Stimulated activated CD4-positive, alpha-beta T cell treated with anti-CD3 and anti-CD28 coated beads, Interleukin-12 subunit alpha, Interleukin-12 subunit beta, amount 100 ng/mL, for 48 hours (primary cell): Measurements from ENCODE around the gene KRTAP5-2.
A peak's percentile ranks its signal among the peaks of the same experiment; 100 is the strongest.
"Not testable (repeated sequence)": the region's sequence is repeated elsewhere in the genome, so short reads cannot be mapped to it uniquely, and the experiment has no call there.

Experiments used
- DNase-seq, 3 donors: peaks; one replicate each; pipeline ENCODE4 v3.0.0-alpha.2; 2020; ENCODE audit warnings: low read depth in 2 of 3, low spot score in 1 of 3

The KRTAP5-2 gene

DNA sequence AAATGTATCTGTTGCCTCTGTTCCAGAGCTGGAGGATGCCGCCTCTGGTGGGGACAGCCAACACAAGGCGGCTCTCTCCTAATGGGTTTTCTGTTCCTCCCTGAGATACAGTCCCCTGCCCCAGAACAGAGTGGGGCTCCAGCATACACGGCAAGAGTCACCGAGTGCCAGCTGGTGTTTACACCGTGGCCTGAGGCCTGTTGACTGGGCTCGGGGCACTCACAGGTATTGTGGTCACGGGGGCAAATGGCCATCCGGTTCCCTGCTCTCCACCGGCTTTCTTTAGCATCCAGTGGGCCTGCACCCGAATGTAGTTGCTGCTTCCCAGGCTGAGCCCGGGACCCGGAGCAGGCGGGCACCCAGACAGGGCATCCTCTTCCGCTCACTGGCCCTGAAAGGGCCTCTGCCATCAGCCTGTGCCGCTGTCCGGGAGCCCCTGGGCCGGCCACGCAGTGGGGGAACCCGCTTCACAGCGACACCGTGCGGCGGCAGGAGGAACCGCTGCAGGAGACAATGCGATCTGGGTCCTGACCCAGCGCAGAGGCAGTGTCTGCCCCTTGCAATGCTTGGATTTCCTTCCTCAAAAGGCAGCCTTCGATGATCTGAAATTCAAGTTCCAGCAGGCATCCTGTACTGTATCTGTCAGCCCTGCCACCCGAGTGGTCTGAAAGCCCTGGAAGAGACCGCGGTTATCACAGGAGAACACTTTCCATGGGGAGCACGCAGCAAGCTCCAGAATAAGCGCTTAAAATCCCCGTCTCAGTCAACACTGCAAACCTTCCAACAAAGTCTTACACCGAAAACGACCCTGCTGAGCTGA lies 30.6 kb upstream of the KRTAP5-2 start:
- DNase-seq, result peak; percentile 25 to 57 (median 42)

DNA sequence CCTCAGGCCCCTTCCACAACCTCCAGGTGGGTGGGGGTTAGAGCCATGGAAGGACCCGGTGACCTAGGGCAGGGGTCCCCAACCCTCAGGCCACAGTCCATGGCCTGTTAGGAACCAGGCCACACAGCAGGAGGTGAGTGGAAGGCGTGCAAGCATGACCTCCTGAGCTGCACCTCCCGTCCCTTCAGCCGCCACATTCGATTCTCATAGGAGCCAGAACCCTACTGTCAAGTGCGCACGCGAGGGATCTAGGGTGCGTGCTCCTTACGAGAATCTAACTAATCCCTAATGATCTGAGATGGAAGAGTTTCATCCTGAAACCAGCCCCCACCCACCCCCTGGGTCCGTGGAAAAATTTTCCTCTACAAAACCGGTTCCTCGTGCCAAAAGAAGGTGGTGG lies 27.4 kb upstream of the KRTAP5-2 start:
- no peak for DNase-seq

DNA sequence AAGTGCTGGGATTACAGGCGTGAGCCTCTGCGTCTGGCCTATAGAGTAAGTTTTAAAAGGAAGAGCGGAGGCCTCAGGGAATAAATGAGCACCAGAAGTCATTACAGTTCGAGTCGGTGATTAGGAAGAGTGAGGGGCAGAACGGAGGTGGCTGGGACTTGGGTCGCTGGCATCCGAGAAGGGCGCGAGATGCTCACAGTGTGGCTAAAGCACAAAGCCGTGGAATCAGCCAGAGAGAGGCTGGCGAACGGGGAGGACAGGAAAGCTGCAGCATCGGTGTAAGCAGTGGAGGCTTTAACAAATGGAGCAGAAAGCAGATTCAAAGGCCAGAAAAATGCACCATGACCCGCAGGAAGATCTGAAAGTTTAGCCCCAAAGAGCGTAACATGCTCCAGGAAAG lies 26.5 kb upstream of the KRTAP5-2 start:
- no peak for DNase-seq

DNA sequence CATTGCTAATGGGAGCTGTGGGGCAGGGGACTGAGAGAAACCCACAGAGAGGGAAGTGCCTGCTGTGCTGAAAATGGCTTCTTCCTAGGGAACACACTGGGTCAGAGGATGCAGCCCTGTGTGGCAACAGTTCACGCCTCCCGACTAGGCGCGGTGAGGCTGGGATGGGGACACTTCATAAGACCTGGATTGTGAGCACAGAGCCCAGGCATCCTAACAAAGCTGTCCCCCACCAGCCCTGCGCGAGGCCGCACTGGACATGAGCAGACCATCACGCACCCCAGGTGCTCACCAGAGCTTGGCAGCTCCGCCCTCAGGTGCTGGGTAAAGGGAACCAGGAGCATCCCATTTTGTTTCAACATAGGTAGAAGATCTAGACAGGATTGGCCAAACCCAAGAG lies 25.6 kb upstream of the KRTAP5-2 start:
- DNase-seq, result no peak

DNA sequence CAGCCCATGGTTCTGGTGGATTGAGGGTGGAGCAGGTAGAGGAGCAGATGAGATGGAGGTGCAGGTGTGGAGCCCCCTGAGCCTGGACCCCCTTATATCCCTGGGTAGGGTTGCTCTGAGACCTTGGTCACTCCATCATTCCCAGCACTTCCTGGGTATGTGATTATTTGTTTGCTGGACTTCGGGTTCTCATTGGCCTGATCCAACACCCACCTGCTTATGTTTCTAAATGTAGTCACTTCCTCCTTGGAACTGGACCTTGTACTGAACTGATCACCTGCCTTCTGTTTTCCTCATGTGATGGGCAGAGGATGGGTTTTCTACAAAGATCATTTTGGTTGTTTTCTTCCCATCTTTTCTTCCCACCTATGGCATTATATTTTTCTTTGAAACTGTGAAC lies 24.0 kb upstream of the KRTAP5-2 start, which contains the start of gene KRTAP5-4:
Gene KRTAP5-4 (minus strand): TSS at position 53 of the 400 bp plus-strand sequence. CDS start 45 bp downstream, at position 8.
- no peak for DNase-seq

DNA sequence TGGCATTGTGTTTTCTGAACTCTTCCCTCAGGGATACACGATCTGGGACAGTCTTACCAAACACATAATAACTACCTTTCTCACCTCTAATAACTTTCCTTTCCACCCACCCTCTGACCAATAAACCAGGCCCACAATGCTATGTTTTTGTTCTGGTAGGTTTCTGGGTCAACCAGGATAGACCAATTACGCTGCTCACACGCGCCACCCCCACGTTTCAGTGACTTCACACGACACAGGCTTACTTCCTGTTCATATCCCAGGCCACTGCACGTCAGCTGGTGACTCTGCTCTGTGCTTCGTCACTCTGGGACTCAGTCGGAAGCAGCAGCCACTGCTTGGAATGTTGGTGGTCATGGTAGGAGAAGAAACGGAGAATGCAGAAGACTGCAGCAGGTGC lies 21.4 kb upstream of the KRTAP5-2 start:
- DNase-seq, result no peak

DNA sequence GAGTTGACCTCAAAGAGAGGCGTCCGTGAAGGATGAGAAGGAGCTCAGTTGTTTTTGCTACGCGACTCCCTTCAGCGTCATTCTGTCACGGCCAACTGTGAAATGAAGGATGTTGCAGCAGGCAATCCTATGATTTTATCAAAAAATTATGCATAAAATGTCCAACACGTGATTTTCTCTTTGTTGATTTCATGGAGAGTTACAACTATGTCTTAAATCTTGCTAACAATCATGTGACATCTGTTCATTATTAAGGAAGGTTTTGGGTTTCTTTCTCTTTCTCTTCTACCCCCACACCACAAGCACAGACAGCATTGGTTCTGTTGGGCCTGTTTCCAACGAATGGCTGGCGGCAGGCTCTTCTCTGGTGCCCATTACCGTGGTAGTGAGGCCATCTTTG lies 20.1 kb upstream of the KRTAP5-2 start:
- DNase-seq, result no peak

DNA sequence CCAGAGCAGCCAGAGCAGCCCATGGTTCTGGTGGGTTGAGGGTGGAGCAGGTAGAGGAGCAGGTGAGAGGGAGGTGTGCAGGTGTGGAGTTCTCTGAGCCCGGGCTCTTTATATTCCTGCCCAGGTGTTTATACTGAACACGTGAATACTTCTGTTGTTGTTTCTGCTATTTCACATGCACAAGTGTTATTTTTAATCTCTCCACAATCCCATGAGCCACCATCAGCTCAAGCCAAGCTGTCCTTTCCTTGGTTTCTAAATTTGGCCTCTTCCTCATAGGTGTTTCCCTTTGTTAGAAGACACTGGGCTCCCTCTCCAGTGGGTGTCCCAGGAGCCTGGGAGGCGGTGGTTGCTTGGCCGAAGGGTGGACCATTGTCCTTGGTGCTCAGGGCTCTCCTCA lies 10.3 kb upstream of the KRTAP5-2 start, which contains the start of gene KRTAP5-3:
Gene KRTAP5-3 (minus strand): TSS at position 101 of the 400 bp plus-strand sequence. CDS start 78 bp downstream, at position 23.
- no peak for DNase-seq

DNA sequence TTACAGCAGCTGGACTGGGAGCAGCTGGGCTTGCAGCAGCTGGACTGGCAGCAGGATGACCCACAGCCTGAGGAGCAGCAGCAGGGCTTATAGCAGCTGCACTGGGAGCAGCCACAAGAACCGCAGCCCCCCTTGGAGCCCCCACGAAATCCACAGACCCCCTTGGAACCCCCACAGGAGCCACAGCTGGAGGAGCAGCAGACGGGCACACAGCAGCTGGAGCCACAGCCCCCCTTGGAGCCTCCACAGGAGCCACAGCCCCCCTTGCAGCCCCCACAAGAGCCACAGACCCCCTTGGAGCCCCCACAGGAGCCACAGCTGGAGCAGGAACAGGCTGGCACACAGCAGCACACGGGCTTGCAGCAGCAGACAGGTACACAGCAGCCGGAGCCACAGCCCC lies 9.8 kb upstream of the KRTAP5-2 start:
- not testable (repeated sequence) for DNase-seq

DNA sequence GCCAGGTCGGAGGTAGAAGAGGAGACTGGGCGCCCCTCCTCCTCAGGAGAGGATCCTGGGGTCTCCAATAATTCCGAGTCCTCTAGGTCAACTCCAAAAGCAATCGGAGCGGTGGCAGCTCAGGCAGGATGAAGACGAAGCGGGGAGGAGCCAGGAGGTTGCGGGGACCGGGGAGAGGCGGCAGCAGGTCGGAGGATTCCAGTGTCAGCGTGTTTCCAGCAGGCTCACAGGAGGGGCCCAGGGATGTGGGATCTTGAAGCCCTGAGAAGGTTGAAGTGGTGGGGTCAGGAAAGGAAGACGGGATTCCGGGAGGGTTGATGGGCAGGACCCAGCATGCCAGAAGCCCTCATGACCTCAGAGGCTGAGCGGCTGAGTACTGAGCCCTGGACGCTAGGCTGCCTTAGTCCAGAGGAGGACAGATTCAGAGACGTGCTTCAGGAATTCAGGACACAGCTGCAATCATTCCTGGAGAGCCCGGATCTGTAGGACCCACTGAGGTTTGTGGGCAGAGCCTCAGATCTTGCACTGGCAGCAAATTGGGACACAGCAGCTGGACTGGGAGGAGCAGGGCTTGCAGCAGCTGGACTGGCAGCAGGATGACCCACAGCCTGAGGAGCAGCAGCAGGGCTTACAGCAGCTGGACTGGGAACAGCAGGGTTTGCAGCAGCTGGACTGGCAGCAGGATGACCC lies 9.2 kb upstream of the KRTAP5-2 start:
- not testable (repeated sequence) for DNase-seq

DNA sequence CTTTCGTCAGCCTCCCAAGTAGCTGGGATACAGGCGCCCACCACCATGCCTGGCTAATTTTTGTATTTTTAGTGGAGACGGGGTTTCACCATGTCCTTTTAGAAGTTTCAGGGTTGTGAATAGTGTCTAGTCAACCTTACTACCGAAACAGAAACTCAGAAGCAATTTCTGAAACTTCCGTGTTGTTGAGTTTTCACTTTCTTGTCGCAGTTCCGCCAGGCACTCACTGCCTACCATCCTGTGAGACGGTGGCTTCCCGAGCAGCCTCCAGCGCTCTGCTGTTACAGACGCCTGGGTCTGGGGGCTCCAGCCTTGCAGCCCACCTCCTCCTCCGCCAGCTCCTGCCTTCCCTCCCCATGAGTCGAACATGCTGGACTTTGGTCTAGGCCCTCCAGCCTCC lies 7.8 kb upstream of the KRTAP5-2 start:
- DNase-seq, result not testable (repeated sequence)

DNA sequence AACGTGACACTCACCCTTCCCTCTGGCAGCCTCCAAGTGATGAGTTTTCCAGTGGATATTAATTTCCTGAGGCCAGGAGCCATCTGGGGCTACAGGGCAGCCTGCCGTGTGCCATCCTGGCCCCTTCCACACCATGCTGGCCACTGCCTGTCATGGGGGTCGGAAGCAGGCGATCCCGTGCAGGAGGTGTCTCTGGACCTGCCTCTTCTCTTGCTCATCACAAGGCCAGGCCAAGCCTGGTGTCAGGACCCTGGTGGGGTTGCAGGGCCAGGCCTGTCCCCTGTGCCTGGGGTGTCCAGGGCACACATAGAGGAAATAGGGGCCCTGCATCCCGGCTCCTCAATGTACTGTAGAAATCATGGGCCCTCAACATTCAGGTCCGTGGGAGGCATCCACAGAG lies 6.6 kb upstream of the KRTAP5-2 start:
- DNase-seq, result no peak

DNA sequence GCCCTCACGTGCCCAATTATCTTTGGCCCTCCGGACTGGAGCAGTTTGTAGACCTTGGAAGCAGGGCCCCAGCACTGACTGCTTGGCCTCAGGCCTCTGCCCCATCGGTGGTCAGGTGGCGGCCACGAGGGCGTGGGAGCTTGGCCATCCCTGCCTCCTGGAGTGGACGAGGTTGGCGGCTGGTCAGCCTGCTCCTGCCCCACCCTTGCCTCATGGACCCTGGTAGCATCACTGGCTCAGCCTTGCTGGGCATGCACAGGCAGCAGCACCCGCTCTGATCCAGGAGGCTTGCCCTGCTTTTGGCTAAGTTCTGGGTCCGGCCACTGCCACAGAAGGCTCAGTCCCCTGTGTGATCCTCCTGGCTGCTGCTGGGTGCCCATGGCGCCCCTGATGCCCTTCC lies 6.1 kb upstream of the KRTAP5-2 start:
- no peak for DNase-seq

DNA sequence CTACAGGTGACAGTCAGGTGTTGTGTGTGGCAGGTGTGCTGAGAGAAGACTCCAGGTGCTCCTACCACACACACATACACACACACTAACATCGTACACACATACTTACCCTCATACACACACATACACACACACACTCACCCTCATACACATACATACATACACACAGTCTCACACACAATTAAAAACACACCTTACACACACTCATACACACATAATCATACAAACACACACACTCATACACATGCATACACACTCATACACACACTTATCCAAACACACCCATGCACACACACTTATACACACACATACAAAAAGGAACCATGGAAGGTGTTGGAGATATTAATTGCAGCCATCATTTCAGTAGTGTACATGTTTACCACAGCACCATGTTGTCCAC lies 5.5 kb upstream of the KRTAP5-2 start:
- DNase-seq, result no peak

DNA sequence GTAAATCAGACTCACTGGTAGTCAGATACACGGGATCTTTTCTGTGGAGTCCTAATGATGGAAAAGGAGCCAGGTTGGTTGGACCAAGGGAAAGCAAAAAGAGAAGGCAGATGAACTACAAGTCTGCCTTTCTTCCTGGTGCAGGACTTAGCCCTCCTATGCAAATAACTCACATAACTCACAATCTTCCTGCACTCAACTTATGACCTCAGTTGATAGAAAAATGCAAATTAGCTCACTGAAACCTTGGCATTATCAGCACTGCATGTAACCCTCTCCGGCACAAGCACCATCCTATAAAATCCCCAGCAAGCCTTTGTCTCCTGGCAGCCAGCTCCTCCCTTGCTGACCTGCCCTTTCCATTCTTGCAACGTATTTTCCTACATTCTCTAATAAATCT lies 3.6 kb upstream of the KRTAP5-2 start:
- DNase-seq, result not testable (repeated sequence)

DNA sequence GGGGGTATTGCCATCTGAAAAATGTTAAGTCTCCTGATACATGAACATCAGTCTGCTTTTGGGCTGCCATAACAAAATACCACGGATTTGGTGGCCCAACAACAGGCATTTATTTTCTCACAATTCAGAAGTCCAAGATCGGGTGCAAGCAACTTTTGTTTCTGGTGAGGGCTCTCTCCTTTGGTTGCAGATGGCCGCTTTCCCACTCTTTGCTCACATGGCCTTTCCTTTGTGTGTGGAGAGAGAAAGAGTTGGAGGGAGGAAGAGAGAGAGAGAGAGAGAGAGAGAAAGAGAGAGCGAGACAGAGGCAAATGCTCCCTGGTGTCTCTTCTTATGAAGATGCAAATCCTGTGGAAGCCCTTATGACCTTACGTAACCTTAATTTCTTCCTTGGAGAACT lies 2.5 kb upstream of the KRTAP5-2 start:
- no peak for DNase-seq

DNA sequence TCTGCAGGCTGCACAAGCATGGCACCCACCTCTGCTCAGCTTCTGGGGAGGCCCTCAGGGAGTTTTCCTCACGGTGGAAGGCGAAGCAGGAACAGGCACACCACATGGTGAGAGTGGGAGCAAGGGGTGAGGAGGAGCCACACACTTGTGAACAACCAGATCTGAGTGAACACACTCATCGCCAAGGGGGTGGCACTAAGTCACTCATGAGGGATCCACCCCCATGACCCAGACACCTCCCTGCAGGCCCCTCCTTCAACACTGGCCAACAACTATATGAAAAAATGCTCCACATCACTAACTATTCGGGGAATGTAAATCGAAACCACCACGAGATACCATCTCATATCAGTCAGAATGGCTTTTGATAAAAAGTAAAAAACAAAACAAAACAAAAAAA lies 722 bp upstream of the KRTAP5-2 start:
- no peak for DNase-seq

DNA sequence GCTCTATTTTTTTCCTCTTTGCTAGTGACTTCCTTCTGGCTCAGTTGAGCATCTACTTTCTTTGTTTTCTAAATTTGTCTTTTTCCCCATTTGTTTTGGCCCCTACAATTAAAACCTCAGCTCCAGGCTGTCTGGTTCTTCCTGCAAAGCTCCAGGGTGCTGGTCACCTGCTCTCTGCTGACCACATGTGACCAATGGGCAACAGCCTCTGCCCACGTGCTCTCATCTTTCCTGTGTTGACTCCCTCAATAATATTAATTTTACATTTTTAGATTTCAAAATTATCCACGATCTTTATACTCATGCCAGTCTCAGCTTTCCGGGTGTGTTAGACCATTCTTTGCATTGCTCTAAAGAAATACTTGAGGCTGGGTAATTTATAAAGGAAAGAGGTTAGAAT lies 312 bp upstream of the KRTAP5-2 start:
- DNase-seq, result not testable (repeated sequence)

DNA sequence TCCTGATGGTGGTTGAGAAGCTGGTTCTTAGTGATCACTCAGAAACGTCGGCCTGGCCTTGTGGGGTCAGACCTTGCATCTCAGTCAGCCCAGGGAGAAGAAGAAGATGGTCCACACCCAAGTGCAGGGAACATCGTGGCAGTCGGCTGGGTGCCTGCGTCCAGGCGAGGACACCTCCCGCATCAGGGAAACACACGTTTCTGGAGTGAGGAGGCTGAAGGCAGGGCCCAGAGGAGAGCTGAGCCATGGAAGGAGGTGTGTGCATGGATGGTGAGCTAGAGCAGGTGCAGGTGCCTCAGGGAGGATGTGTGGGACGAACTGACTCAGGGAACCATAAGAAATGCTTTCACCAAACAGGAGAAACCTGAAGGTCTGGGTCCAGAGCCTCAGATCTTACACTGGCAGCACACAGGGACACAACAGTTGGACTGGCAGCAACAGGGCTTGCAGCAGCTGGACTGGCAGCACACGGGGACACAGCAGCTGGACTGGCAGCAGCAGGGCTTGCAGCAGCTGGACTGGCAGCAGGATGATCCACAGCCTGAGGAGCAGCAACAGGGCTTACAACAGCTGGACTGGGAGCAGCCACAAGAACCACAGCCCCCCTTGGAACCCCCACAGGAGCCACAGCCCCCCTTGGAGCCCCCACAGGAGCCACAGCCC lies 632 bp downstream of the KRTAP5-2 start:
- no peak for DNase-seq

DNA sequence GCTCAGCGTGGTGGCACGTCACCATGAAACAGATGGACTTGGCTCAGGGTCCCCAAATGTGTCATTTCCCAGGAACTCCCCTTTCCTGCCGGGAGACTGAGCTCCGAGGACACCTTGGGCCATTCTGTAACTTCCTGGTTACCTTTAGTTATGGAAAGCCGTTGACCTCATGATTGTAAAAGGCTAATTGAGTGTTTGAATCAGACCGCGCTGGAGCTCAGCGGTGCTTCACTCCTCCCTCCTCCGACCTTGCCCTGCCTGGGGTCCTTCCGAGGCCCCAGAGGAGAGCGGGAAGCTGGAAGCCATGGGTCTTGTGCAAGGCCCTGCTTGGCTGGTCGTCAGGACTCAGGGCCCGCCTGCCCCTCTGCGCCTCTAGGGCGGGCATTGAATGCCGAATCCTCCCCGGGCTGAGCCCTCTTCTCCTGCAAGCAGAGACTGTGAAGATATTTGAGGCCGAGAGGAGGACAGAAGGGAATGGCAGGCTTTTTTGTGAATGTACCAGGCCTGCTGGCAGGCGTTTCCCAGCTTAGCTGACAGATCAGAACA lies 1.4 kb downstream of the KRTAP5-2 start:
- not testable (repeated sequence) for DNase-seq

DNA sequence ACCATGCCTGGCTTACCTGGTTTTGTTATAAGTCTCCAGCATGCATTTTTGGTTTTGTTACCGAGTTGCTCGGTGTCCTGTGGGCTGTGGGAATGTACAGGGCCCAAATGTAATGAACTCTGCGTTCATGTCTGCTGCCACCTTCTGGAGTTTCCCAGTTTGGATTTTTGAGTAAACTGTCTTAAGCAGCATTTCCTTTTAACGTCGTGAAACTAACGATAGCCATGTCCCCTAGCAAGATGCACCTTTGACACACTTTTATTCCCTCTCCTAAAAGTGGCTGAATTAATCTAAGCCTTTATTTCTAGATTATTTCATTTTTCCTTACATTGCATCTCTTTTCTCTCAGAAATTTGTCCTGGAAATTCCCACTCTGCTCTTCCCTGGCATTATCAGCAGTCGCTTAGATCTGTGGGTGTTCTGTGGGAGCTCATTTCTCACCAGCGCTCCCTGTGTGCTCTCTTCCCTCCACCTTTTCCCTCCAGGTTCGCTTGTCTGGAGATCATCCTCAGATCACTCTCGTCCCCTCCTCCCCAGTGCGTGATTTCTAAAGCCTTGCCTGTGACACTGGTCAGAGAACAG lies 2.0 kb downstream of the KRTAP5-2 start:
- DNase-seq, result not testable (repeated sequence)
